ENCODE measurements around the gene LITAFD.

LITAFD gene

DNA sequence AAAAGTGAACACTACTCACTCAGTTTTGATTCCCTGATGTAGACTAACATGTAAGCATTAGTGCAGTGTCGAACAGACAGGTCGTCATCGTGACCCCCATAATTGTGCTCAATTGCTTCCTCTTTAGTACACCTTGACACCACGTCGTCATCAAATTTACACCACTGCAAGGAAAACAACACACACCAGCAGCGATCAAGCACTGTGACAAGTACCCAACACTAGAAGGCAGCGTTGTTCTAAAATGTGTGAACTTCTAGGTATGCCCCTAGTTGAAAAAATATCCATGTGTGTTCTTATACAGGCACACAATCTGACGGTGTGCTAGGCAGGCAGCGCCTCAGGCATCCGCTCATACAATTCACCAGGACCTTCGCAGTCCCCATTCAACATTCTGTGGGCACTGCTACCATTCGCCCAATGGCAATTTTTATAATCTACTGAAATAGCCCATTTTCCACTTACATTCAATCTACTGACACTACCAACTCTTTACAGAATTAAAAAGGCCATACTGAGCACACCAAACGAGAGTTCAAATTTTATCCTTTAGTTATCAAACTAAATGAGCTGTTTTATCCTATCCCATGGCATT lies 23.1 kb downstream of the LITAFD start:
- no peak overlapping the region for H3K4me3 ChIP-seq (ENCODE audit: low read length)
- no peak overlapping the region for H3K27ac ChIP-seq (ENCODE audit: low read depth, low read length)
- H3K4me2 ChIP-seq (ENCODE audit: low read length), result no peak overlapping the region
- 0 out of 2 replicates have a peak, but pooled peaks cover 9% of the 10 kb centered on the region for H4K20me1 ChIP-seq (ENCODE audit: control insufficient read depth, insufficient read depth, low read depth, low read length)
- H3F3A ChIP-seq (ENCODE audit: control insufficient read depth, insufficient read depth), result peaks cover 5% of the 10 kb centered on the region; the same call in 1 of the 2 replicates
- H3K9me2 ChIP-seq (replicated peaks; ENCODE audit: control insufficient read depth, low read length), result no peaks in the 10 kb centered on the region
- peaks cover 5% of the 10 kb centered on the region for H3K79me2 ChIP-seq (ENCODE audit: control insufficient read depth, low read length)
- no peaks in the 10 kb centered on the region for H3K9me3 ChIP-seq (ENCODE audit: control insufficient read depth, insufficient read depth, low read length)
- no peaks in the 10 kb centered on the region for H3K4me1 ChIP-seq (ENCODE audit: control insufficient read depth, low read length)
- H3K27me3 ChIP-seq (ENCODE audit: control insufficient read depth, low read length), result no peaks in the 10 kb centered on the region
- peaks cover 94% of the 10 kb centered on the region for H3K36me3 ChIP-seq (ENCODE audit: control insufficient read depth, low read length)
- TF ChIP-seq EZH2phosphoT487 (IDR thresholded peaks at IDR 0.05; ENCODE audit: borderline replicate concordance, low read length), result no peak
- TF ChIP-seq, protein P1, sequence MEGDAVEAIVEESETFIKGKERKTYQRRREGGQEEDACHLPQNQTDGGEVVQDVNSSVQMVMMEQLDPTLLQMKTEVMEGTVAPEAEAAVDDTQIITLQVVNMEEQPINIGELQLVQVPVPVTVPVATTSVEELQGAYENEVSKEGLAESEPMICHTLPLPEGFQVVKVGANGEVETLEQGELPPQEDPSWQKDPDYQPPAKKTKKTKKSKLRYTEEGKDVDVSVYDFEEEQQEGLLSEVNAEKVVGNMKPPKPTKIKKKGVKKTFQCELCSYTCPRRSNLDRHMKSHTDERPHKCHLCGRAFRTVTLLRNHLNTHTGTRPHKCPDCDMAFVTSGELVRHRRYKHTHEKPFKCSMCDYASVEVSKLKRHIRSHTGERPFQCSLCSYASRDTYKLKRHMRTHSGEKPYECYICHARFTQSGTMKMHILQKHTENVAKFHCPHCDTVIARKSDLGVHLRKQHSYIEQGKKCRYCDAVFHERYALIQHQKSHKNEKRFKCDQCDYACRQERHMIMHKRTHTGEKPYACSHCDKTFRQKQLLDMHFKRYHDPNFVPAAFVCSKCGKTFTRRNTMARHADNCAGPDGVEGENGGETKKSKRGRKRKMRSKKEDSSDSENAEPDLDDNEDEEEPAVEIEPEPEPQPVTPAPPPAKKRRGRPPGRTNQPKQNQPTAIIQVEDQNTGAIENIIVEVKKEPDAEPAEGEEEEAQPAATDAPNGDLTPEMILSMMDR (IDR thresholded peaks at IDR 0.05; ENCODE audit: low read depth, low read length, poor library complexity, severe bottlenecking), result no peak

GRCh38 chr16:8905795-8906591 lies 23.8 kb downstream of the LITAFD start:
- H3K9me3 ChIP-seq (ENCODE audit: control insufficient read depth, insufficient read depth, low read length), result no peaks in the 10 kb centered on the region
- no peaks in the 10 kb centered on the region for H3K4me1 ChIP-seq (ENCODE audit: control insufficient read depth, low read length)
- H3K4me3 ChIP-seq (ENCODE audit: low read length), result no peak overlapping the region
- H3K27me3 ChIP-seq (ENCODE audit: control insufficient read depth, low read length), result no peaks in the 10 kb centered on the region
- H3K79me2 ChIP-seq (ENCODE audit: control insufficient read depth, low read length), result peaks cover 7% of the 10 kb centered on the region
- H3K4me2 ChIP-seq (ENCODE audit: low read length), result no peak overlapping the region
- H3F3A ChIP-seq (ENCODE audit: control insufficient read depth, insufficient read depth), result peaks cover 5% of the 10 kb centered on the region; the same call in 1 of the 2 replicates
- H3K36me3 ChIP-seq (ENCODE audit: control insufficient read depth, low read length), result peaks cover 94% of the 10 kb centered on the region
- H3K27ac ChIP-seq (ENCODE audit: low read depth, low read length), result no peak overlapping the region
- no peaks in the 10 kb centered on the region for H3K9me2 ChIP-seq (replicated peaks; ENCODE audit: control insufficient read depth, low read length)
- TF ChIP-seq, protein P1 (IDR thresholded peaks at IDR 0.05; ENCODE audit: low read depth, low read length, poor library complexity, severe bottlenecking), result peak; percentile 57
- no peak for TF ChIP-seq EZH2phosphoT487 (IDR thresholded peaks at IDR 0.05; ENCODE audit: borderline replicate concordance, low read length)
- H4K20me1 ChIP-seq (ENCODE audit: control insufficient read depth, insufficient read depth, low read depth, low read length), result 0 out of 2 replicates have a peak, but pooled peaks cover 9% of the 10 kb centered on the region

- Histone ChIP-seq H3K9me3 (ENCODE audit: control insufficient read depth, insufficient read depth, low read length) (no peaks in the 10 kb centered on the region), H3K27me3 (ENCODE audit: control insufficient read depth, low read length) (no peaks in the 10 kb centered on the region), H3K4me1 (ENCODE audit: control insufficient read depth, low read length) (no peaks in the 10 kb centered on the region), H3K4me2 (ENCODE audit: low read length) (no peak overlapping the region), H3K36me3 (ENCODE audit: control insufficient read depth, low read length) (peaks cover 94% of the 10 kb centered on the region), H4K20me1 (ENCODE audit: control insufficient read depth, insufficient read depth, low read depth, low read length) (0 out of 2 replicates have a peak, but pooled peaks cover 9% of the 10 kb centered on the region), H3K27ac (ENCODE audit: low read depth, low read length) (no peak overlapping the region), H3K79me2 (ENCODE audit: control insufficient read depth, low read length) (peaks cover 18% of the 10 kb centered on the region), H3K4me3 (ENCODE audit: low read length) (no peak overlapping the region), H3K9me2 (replicated peaks; ENCODE audit: control insufficient read depth, low read length) (no peaks in the 10 kb centered on the region), H3F3A (ENCODE audit: control insufficient read depth, insufficient read depth) (peaks cover 5% of the 10 kb centered on the region; the same call in 1 of the 2 replicates)
- TF ChIP-seq, protein P1 (IDR thresholded peaks at IDR 0.05; ENCODE audit: low read depth, low read length, poor library complexity, severe bottlenecking), result no peak
- TF ChIP-seq EZH2phosphoT487 (IDR thresholded peaks at IDR 0.05; ENCODE audit: borderline replicate concordance, low read length), result no peak
These were observed 24.9 kb downstream of the LITAFD start for GRCh38 chr16:8907096-8907495.
